Thyroid gland (tissue), 4 donors: ENCODE results near the gene ING1. TPM values are rescaled to one million over a fixed set of nuclear protein-coding genes. Genes with fewer than 3 reads are reported as not detected.

Experiments
- DNase-seq, 2 donors: peaks; one replicate each; pipeline ENCODE4 v3.0.0-alpha.2; 2019
- H3K27ac ChIP-seq, 3 donors: fragments of 200-600 bp; sonication (generic); 1 replicate in 2 of 3; 2 replicates in 1 of 3; pipeline ENCODE4 v1.5.1; 2016 to 2019; ENCODE audit warnings: mild to moderate bottlenecking in 1 of 3, moderate library complexity in 1 of 3
- H3K27me3 ChIP-seq: fragments of 200-600 bp; sonication (generic); one replicate; pipeline ENCODE4 v1.5.1; 2019
- H3K36me3 ChIP-seq, 2 donors: fragments of 200-600 bp; sonication (generic); one replicate each; pipeline ENCODE4 v1.5.1; 2016 to 2019
- H3K4me1 ChIP-seq, 2 donors: fragments of 200-600 bp; sonication (generic); one replicate each; pipeline ENCODE4 v1.5.1; 2017 to 2019
- H3K4me3 ChIP-seq, 3 donors: fragments of 200-600 bp; sonication (generic); replicated peaks in 1 of 3; 1 replicate in 2 of 3; 2 replicates in 1 of 3; pipeline ENCODE4 v1.5.1; 2016; ENCODE audit warnings: mild to moderate bottlenecking in 1 of 3
- H3K9me3 ChIP-seq: fragments of 200-600 bp; sonication (generic); one replicate; pipeline ENCODE4 v1.5.1; 2017
- CTCF ChIP-seq, 6 experiments: fragments of 200-600 bp in 3 of 6; fragments of 450-650 bp in 3 of 6; sonication (generic) in 3 of 6; IDR thresholded peaks; one replicate each; pipeline ENCODE4 v1.5.1; 2016 to 2019; ENCODE audit warnings: antibody characterized with exemption in 6 of 6, mild to moderate bottlenecking in 2 of 6, inconsistent platforms in 1 of 6, moderate library complexity in 1 of 6
- POLR2A ChIP-seq, 2 donors: fragments of 450-650 bp; IDR thresholded peaks; one replicate each; pipeline ENCODE4 v1.6.1; 2017; ENCODE audit warnings: antibody characterized with exemption in 2 of 2, mild to moderate bottlenecking in 2 of 2, moderate library complexity in 1 of 2
- WGBS, 2 donors: methylation state at CpG; one replicate each; pipeline ENCODE4 v1.1.5; 2017; 5-methylcytosine and 5-hydroxymethylcytosine counted together
- intact Hi-C: fragments of 100-400 bp; cut with DNase I; formaldehyde crosslinking; loops from one replicate; pipeline ENCODE4 v1.15.1; 2023
- total RNA-seq, 4 donors: library from RNA; depleted of rRNA; stranded (reverse); fragments of >200 nt; gene quantifications; one replicate each; pipeline ENCODE4 v1.2.3, GENCODE V29; 2016

Gene ING1, protein sequence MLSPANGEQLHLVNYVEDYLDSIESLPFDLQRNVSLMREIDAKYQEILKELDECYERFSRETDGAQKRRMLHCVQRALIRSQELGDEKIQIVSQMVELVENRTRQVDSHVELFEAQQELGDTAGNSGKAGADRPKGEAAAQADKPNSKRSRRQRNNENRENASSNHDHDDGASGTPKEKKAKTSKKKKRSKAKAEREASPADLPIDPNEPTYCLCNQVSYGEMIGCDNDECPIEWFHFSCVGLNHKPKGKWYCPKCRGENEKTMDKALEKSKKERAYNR
- 10 to 100 TPM in 3 of 4 donors, 1 to 10 TPM in 1; 8.2 to 17.9 (median 15.6) TPM for total RNA-seq

DNA sequence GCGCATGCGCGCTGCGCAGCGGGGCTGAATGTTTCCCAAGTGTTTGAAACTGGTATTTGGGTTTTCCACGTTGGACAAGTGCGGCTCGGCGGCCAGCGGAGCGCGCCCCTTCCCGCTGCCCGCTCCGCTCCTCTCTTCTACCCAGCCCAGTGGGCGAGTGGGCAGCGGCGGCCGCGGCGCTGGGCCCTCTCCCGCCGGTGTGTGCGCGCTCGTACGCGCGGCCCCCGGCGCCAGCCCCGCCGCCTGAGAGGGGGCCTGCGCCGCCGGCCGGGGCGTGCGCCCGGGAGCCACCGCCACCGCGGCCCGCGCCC lies at the start of gene ING1:
ING1 (plus strand) TSS at position 59 of the 311 bp plus-strand sequence. CDS start 450 bp downstream, outside the sequence.
- DNase-seq, result no peak
- Histone ChIP-seq H3K36me3 (no peaks in the 10 kb centered on the region), H3K4me3 (peak within 1 kb of the TSS; percentile 83 to 92 (median 89)), H3K4me1 (peaks cover 17 to 18% of the 10 kb centered on the region in 2 donors), H3K9me3 (no peaks in the 10 kb centered on the region), H3K27ac (peak within 1 kb of the TSS; percentile 98 to 100 (median 99)), H3K27me3 (no peaks in the 10 kb centered on the region)
- TF ChIP-seq POLR2A (IDR thresholded peaks at IDR 0.05) (no peak), CTCF (IDR thresholded peaks at IDR 0.05) (peak in 1 of 6 experiments; percentile 4)
- WGBS, 2 donors, result no CpG with 5 or more reads among the region's 45 CpGs
- intact Hi-C loops, result loop anchor here (10.0 kb wide), 1 partner anchor 201 kb away; the partner anchor contains the start of gene ANKRD10

- no peak overlapping the region for H3K4me3 ChIP-seq
- no peak overlapping the region for H3K27ac ChIP-seq
- H3K27me3 ChIP-seq, result no peaks in the 10 kb centered on the region
- H3K9me3 ChIP-seq, result no peaks in the 10 kb centered on the region
- peaks cover 33 to 34% of the 10 kb centered on the region in 2 donors for H3K36me3 ChIP-seq
- 90 to 96% methylated on average over 7 of the region's 7 CpGs for WGBS, 2 donors
- DNase-seq, result no peak
- TF ChIP-seq POLR2A (IDR thresholded peaks at IDR 0.05) (no peak), CTCF (IDR thresholded peaks at IDR 0.05) (no peak)
- intact Hi-C loops, result no loop called here
- H3K4me1 ChIP-seq, result no peaks in the 10 kb centered on the region
Observed at GRCh38 chr13:110664041-110664440, 49.5 kb upstream of the ING1 start.

DNA sequence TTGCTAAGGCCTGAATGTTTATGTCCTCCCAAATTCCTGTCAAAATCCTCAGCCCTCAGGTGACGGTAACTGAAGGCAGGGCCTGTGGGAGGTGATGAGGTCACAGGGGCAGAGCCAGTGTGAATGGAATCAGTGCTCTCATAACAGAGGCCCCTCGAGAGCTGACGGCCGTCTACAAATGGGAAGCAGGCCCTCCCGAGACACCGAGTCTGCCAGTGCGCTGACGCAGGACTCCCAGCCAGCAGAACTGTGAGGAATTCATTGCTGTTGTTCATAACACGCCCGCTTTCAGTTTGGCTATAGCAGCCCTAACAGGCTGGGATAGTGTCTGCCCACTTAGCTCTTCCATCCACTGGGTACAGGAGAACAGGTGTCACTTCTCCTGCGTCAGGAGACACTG lies 48.8 kb upstream of the ING1 start:
- DNase-seq, result no peak
- TF ChIP-seq POLR2A (IDR thresholded peaks at IDR 0.05), result no peak
- no peak for TF ChIP-seq CTCF (IDR thresholded peaks at IDR 0.05)
- peaks cover 33 to 38% of the 10 kb centered on the region in 2 donors for H3K36me3 ChIP-seq
- 92 to 96% methylated on average over 11 of the region's 11 CpGs for WGBS, 2 donors
- intact Hi-C loops, result no loop called here
- H3K4me3 ChIP-seq, result no peak overlapping the region
- no peaks in the 10 kb centered on the region for H3K4me1 ChIP-seq
- no peak overlapping the region for H3K27ac ChIP-seq
- no peaks in the 10 kb centered on the region for H3K9me3 ChIP-seq
- no peaks in the 10 kb centered on the region for H3K27me3 ChIP-seq

DNA sequence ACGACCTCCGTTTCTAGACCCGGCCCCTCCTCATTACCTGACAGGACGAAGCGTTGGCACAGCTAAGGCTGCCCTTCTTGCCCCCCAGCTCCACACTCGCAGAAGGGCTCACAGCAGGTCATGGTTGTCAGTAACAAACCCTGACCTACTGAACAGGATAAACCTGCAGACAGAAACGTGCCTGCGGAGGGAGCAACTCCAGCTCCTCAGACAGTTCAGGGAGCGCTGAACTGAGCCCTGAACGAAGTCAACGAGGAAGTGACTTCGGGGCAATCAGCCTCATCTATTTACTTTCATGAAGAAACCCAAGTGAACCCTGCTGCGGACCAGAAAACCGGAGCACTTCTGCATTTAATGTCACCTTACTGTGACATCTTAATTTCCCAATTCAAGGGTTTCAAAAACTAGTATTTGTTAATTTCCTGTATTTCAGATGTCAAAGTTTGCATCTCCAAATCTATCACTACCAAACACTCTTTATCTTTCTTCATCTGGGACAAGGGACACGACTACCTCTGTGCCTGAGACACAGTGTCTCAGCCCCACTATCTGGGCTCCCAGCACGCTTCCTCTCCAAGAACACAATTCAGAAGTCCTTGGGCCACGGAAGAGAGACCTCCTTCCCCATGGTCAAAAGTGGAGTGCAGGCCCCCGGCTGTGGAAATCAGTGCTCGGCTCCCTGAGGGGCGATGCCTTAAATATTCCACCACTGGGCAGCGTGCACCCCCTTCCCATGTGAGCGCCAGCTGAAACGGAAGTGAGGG lies 47.8 kb upstream of the ING1 start:
- no peaks in the 10 kb centered on the region for H3K27me3 ChIP-seq
- peaks cover 33 to 39% of the 10 kb centered on the region in 2 donors for H3K36me3 ChIP-seq
- no peak for DNase-seq
- no peak overlapping the region for H3K4me3 ChIP-seq
- H3K9me3 ChIP-seq, result no peaks in the 10 kb centered on the region
- TF ChIP-seq POLR2A (IDR thresholded peaks at IDR 0.05) (no peak), CTCF (IDR thresholded peaks at IDR 0.05) (no peak)
- no peak overlapping the region for H3K27ac ChIP-seq
- intact Hi-C loops, result no loop called here
- no peaks in the 10 kb centered on the region for H3K4me1 ChIP-seq
- WGBS, 2 donors, result 89% methylated on average over 23 of the region's 23 CpGs

DNA sequence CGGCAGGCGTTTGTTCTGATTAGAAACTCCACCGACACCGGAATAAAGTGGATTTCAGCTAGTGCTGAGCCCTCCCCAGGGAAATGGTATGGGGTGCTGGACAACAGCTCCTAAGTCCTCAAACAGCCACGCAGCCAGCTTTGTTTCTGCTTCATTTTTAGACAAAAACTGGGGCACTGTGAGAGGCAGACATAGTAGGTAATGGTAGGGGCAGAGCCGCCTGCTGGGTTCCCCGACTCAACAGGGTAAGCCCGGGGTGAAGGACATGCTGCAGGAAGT lies 47.3 kb upstream of the ING1 start:
- 91 to 95% methylated on average over 7 to 8 of the region's 8 CpGs for WGBS, 2 donors
- Histone ChIP-seq H3K27me3 (no peaks in the 10 kb centered on the region), H3K9me3 (no peaks in the 10 kb centered on the region), H3K4me3 (no peak overlapping the region), H3K4me1 (no peaks in the 10 kb centered on the region), H3K27ac (no peak overlapping the region), H3K36me3 (peaks cover 33 to 39% of the 10 kb centered on the region in 2 donors)
- TF ChIP-seq POLR2A (IDR thresholded peaks at IDR 0.05) (no peak), CTCF (IDR thresholded peaks at IDR 0.05) (no peak)
- intact Hi-C loops, result no loop called here
- DNase-seq, result no peak
